PC-3 (cell line): Measurements from ENCODE around the gene NSUN2.

Source experiments
- EZH2phosphoT487 ChIP-seq: fragments of 300-600 bp; sonication (generic); IDR thresholded peaks from 2 replicates; pipeline ENCODE4 v1.6.1; 2018; ENCODE audit warnings: mild to moderate bottlenecking, antibody characterized with exemption, low read length, borderline replicate concordance
- TF ChIP-seq, protein P1 (sequence below): fragments of 300-600 bp; sonication (generic); conservative IDR thresholded peaks from 2 replicates; pipeline ENCODE4 v1.5.1; 2017; ENCODE audit warnings: antibody characterized with exemption, low read depth, mild to moderate bottlenecking, low read length

DNA sequence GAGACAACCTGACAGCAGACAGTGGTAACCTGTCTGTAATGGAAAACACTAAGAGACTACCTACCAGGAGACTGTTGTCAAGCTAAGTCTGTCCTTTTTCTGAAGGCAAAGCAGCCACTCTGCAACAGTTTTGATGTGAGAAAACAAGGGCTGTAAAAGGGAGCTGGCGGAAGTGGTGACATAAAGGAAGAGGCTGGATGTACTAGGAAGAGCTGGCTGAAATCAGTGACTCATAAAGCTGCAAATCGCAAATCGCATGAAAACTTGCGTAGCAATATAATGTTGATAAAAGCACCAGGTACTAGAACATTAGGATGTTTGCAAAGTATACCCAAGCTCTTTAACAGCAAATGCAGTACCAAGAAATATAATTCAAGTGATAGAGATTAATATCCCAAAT, 1.4 kb downstream of the NSUN2 start:
- TF ChIP-seq, protein P1, sequence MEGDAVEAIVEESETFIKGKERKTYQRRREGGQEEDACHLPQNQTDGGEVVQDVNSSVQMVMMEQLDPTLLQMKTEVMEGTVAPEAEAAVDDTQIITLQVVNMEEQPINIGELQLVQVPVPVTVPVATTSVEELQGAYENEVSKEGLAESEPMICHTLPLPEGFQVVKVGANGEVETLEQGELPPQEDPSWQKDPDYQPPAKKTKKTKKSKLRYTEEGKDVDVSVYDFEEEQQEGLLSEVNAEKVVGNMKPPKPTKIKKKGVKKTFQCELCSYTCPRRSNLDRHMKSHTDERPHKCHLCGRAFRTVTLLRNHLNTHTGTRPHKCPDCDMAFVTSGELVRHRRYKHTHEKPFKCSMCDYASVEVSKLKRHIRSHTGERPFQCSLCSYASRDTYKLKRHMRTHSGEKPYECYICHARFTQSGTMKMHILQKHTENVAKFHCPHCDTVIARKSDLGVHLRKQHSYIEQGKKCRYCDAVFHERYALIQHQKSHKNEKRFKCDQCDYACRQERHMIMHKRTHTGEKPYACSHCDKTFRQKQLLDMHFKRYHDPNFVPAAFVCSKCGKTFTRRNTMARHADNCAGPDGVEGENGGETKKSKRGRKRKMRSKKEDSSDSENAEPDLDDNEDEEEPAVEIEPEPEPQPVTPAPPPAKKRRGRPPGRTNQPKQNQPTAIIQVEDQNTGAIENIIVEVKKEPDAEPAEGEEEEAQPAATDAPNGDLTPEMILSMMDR: no peak
- TF ChIP-seq EZH2phosphoT487: no peak
